Mucosa of stomach (tissue), 1 donor: ENCODE results near the gene HPD.
"Not testable (repeated sequence)": the region's sequence is repeated elsewhere in the genome, so short reads cannot be mapped to it uniquely, and the experiment has no call there.

Source experiments
- H3K27me3 ChIP-seq: one replicate; pipeline ENCODE4 v1.7.0; 2013; ENCODE audit warnings: mild to moderate bottlenecking, low read length; ENCODE audit not compliant: control insufficient read depth, insufficient read depth
- H3K36me3 ChIP-seq: one replicate; pipeline ENCODE4 v1.7.0; 2013; ENCODE audit warnings: low read length; ENCODE audit not compliant: control insufficient read depth, insufficient read depth
- H3K4me1 ChIP-seq: one replicate; pipeline ENCODE4 v1.7.0; 2013; ENCODE audit warnings: mild to moderate bottlenecking, low read length; ENCODE audit not compliant: control insufficient read depth, insufficient read depth
- H3K4me3 ChIP-seq: one replicate; pipeline ENCODE4 v1.7.0; 2013; ENCODE audit warnings: low read length
- H3K9ac ChIP-seq: one replicate; pipeline ENCODE4 v1.7.0; 2013; ENCODE audit warnings: mild to moderate bottlenecking, low read length, moderate library complexity
- H3K9me3 ChIP-seq: one replicate; pipeline ENCODE4 v1.7.0; 2013; ENCODE audit warnings: mild to moderate bottlenecking, low read length, moderate library complexity; ENCODE audit not compliant: control insufficient read depth
- donor health status: Pancreatic carcinoma.

Gene HPD

GRCh38 chr12:121888083-121888477, 29.4 kb upstream of the HPD start:
- no peak overlapping the region for H3K9ac ChIP-seq
- no peaks in the 10 kb centered on the region for H3K9me3 ChIP-seq
- peak overlapping the region; percentile 65 for H3K4me3 ChIP-seq
- H3K4me1 ChIP-seq, result peaks cover 16% of the 10 kb centered on the region
- H3K27me3 ChIP-seq, result no peaks in the 10 kb centered on the region
- no peaks in the 10 kb centered on the region for H3K36me3 ChIP-seq

GRCh38 chr12:121885129-121885528, 26.5 kb upstream of the HPD start:
- not testable (repeated sequence) for H3K27me3 ChIP-seq, H3K9ac ChIP-seq, H3K9me3 ChIP-seq, H3K36me3 ChIP-seq, H3K4me3 ChIP-seq
- peaks cover 15% of the 10 kb centered on the region for H3K4me1 ChIP-seq

GRCh38 chr12:121883315-121883660, 24.6 kb upstream of the HPD start:
- no peak overlapping the region for H3K9ac ChIP-seq
- peaks cover 3% of the 10 kb centered on the region for H3K4me1 ChIP-seq
- H3K36me3 ChIP-seq, result no peaks in the 10 kb centered on the region
- H3K9me3 ChIP-seq, result no peaks in the 10 kb centered on the region
- H3K4me3 ChIP-seq, result no peak overlapping the region
- H3K27me3 ChIP-seq, result no peaks in the 10 kb centered on the region

GRCh38 chr12:121876080-121876447, 17.4 kb upstream of the HPD start:
- H3K4me3 ChIP-seq, H3K36me3 ChIP-seq, H3K4me1 ChIP-seq, H3K27me3 ChIP-seq, H3K9ac ChIP-seq, H3K9me3 ChIP-seq: not testable (repeated sequence)

- H3K36me3 ChIP-seq, result no peaks in the 10 kb centered on the region
- H3K4me1 ChIP-seq, result no peaks in the 10 kb centered on the region
- no peak overlapping the region for H3K9ac ChIP-seq
- H3K27me3 ChIP-seq, result no peaks in the 10 kb centered on the region
- H3K4me3 ChIP-seq, result no peak overlapping the region
- H3K9me3 ChIP-seq, result no peaks in the 10 kb centered on the region
Observed at GRCh38 chr12:121875582-121875981, 16.9 kb upstream of the HPD start.

- Histone ChIP-seq H3K9ac (no peak overlapping the region), H3K4me3 (no peak overlapping the region), H3K27me3 (no peaks in the 10 kb centered on the region), H3K4me1 (no peaks in the 10 kb centered on the region), H3K9me3 (no peaks in the 10 kb centered on the region), H3K36me3 (no peaks in the 10 kb centered on the region)
Observed at GRCh38 chr12:121874071-121874470, 15.4 kb upstream of the HPD start.

- Histone ChIP-seq H3K27me3 (no peaks in the 10 kb centered on the region), H3K9ac (no peak overlapping the region), H3K4me3 (no peak overlapping the region), H3K9me3 (no peaks in the 10 kb centered on the region), H3K4me1 (no peaks in the 10 kb centered on the region), H3K36me3 (no peaks in the 10 kb centered on the region)
Observed at GRCh38 chr12:121873216-121873569, 14.5 kb upstream of the HPD start.

GRCh38 chr12:121872546-121873215, 14.0 kb upstream of the HPD start:
- H3K4me3 ChIP-seq, result no peak overlapping the region
- no peaks in the 10 kb centered on the region for H3K4me1 ChIP-seq
- H3K36me3 ChIP-seq, result no peaks in the 10 kb centered on the region
- H3K9me3 ChIP-seq, result no peaks in the 10 kb centered on the region
- no peaks in the 10 kb centered on the region for H3K27me3 ChIP-seq
- H3K9ac ChIP-seq, result no peak overlapping the region

GRCh38 chr12:121871467-121871866, 12.8 kb upstream of the HPD start:
- no peak overlapping the region for H3K4me3 ChIP-seq
- no peaks in the 10 kb centered on the region for H3K9me3 ChIP-seq
- H3K4me1 ChIP-seq, result no peaks in the 10 kb centered on the region
- no peaks in the 10 kb centered on the region for H3K36me3 ChIP-seq
- no peak overlapping the region for H3K9ac ChIP-seq
- H3K27me3 ChIP-seq, result no peaks in the 10 kb centered on the region

GRCh38 chr12:121869229-121869628, 10.6 kb upstream of the HPD start:
- not testable (repeated sequence) for H3K4me1 ChIP-seq, H3K36me3 ChIP-seq, H3K27me3 ChIP-seq, H3K4me3 ChIP-seq, H3K9me3 ChIP-seq, H3K9ac ChIP-seq

GRCh38 chr12:121866331-121866730, 7.7 kb upstream of the HPD start:
- no peaks in the 10 kb centered on the region for H3K36me3 ChIP-seq
- H3K9ac ChIP-seq, result no peak overlapping the region
- no peaks in the 10 kb centered on the region for H3K9me3 ChIP-seq
- no peaks in the 10 kb centered on the region for H3K27me3 ChIP-seq
- H3K4me1 ChIP-seq, result no peaks in the 10 kb centered on the region
- no peak overlapping the region for H3K4me3 ChIP-seq

- no peaks in the 10 kb centered on the region for H3K4me1 ChIP-seq
- H3K4me3 ChIP-seq, result no peak overlapping the region
- no peaks in the 10 kb centered on the region for H3K9me3 ChIP-seq
- H3K27me3 ChIP-seq, result no peaks in the 10 kb centered on the region
- H3K36me3 ChIP-seq, result no peaks in the 10 kb centered on the region
- H3K9ac ChIP-seq, result no peak overlapping the region
Observed at GRCh38 chr12:121861636-121862254, 3.1 kb upstream of the HPD start.

GRCh38 chr12:121860699-121861098, 2.0 kb upstream of the HPD start:
- not testable (repeated sequence) for H3K4me3 ChIP-seq, H3K27me3 ChIP-seq, H3K36me3 ChIP-seq, H3K9me3 ChIP-seq, H3K4me1 ChIP-seq, H3K9ac ChIP-seq
